Kidney epithelial cell (primary cell): ENCODE results near the gene PARP8. TPM values are rescaled to one million over a fixed set of nuclear protein-coding genes. Genes with fewer than 3 reads are reported as not detected.

Experiments used
- DNase-seq: peaks from one replicate; pipeline ENCODE4 v3.0.0-alpha.2; 2010; ENCODE audit warnings: low read depth
- H3K27me3 ChIP-seq: 2 replicates; pipeline ENCODE4 v1.6.0; 2011; ENCODE audit warnings: low read length; ENCODE audit not compliant: control insufficient read depth, insufficient read depth
- H3K36me3 ChIP-seq: 2 replicates; pipeline ENCODE4 v1.5.1; 2011; ENCODE audit warnings: low read length; ENCODE audit not compliant: control insufficient read depth, insufficient read depth
- H3K4me3 ChIP-seq: 2 replicates; pipeline ENCODE4 v1.5.1; 2011; ENCODE audit warnings: low read depth, mild to moderate bottlenecking, control low read depth, low read length
- total RNA-seq: library from RNA; depleted of rRNA; stranded (reverse); fragments of >200 nt; gene quantifications from 2 replicates; pipeline ENCODE4 v1.2.3, GENCODE V29; 2015
- TF ChIP-seq, protein P1 (sequence below): IDR thresholded peaks from 2 replicates; pipeline ENCODE4 v1.5.1; 2011; ENCODE audit warnings: mild to moderate bottlenecking, moderate library complexity, low read length, control low read depth, inconsistent platforms; ENCODE audit not compliant: insufficient read depth, poor library complexity, severe bottlenecking

PARP8 gene
- total RNA-seq, 1 donor from 2014 or later, result 29.7 TPM

- no peak overlapping the region for H3K4me3 ChIP-seq
- H3K27me3 ChIP-seq, result no peaks in the 10 kb centered on the region
- no peaks in the 10 kb centered on the region for H3K36me3 ChIP-seq
- TF ChIP-seq, protein P1, sequence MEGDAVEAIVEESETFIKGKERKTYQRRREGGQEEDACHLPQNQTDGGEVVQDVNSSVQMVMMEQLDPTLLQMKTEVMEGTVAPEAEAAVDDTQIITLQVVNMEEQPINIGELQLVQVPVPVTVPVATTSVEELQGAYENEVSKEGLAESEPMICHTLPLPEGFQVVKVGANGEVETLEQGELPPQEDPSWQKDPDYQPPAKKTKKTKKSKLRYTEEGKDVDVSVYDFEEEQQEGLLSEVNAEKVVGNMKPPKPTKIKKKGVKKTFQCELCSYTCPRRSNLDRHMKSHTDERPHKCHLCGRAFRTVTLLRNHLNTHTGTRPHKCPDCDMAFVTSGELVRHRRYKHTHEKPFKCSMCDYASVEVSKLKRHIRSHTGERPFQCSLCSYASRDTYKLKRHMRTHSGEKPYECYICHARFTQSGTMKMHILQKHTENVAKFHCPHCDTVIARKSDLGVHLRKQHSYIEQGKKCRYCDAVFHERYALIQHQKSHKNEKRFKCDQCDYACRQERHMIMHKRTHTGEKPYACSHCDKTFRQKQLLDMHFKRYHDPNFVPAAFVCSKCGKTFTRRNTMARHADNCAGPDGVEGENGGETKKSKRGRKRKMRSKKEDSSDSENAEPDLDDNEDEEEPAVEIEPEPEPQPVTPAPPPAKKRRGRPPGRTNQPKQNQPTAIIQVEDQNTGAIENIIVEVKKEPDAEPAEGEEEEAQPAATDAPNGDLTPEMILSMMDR, result no peak
- no peak for DNase-seq
Measured at GRCh38 chr5:50697739-50698138, 31.3 kb downstream of the PARP8 start.

DNA sequence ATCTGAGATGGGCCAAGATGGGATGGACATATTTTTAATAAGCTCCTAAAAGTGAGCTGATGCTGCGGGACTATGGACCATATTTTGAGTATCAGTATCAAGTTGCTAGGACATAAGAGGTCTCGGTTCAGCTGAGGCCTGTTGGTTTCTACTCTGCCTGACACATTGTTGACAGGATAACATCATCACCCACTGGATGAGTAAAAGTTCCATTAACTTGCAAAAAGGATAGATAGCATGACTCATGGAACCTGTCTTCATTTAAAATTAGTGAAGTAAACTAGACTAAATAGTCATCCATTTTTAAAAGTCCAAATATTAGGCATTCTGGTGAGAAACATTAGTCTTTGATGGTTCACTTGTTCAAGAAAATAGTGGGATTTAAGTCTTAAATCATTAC, 33.3 kb downstream of the PARP8 start:
- H3K4me3 ChIP-seq, result no peak overlapping the region

DNA sequence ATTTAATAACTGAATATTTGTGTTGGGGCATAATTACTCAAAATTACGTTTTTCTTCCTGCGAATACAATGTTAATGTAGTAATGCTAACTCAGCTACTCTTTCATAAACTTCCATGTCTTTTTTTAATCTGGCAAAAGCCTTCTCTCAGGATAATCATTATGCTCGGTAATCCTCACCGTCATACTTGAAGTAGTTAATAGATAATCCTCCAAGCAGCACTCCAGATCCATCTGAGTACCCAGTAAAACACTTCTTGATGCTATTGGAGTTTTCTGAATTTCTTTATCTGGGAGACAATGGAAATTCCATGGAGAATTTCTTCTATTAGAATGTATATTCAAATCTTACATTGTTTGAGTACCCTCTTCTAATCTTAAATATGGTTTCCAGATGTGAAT, 34.3 kb downstream of the PARP8 start:
- no peak for DNase-seq
- Histone ChIP-seq H3K27me3 (no peaks in the 10 kb centered on the region), H3K36me3 (no peaks in the 10 kb centered on the region), H3K4me3 (no peak overlapping the region)
- TF ChIP-seq, protein P1, result no peak

More for the DNA sequence above, 33.3 kb downstream of the PARP8 start:
- Histone ChIP-seq H3K36me3 (no peaks in the 10 kb centered on the region), H3K27me3 (no peaks in the 10 kb centered on the region)
- no peak for DNase-seq
- TF ChIP-seq, protein P1, result no peak

DNA sequence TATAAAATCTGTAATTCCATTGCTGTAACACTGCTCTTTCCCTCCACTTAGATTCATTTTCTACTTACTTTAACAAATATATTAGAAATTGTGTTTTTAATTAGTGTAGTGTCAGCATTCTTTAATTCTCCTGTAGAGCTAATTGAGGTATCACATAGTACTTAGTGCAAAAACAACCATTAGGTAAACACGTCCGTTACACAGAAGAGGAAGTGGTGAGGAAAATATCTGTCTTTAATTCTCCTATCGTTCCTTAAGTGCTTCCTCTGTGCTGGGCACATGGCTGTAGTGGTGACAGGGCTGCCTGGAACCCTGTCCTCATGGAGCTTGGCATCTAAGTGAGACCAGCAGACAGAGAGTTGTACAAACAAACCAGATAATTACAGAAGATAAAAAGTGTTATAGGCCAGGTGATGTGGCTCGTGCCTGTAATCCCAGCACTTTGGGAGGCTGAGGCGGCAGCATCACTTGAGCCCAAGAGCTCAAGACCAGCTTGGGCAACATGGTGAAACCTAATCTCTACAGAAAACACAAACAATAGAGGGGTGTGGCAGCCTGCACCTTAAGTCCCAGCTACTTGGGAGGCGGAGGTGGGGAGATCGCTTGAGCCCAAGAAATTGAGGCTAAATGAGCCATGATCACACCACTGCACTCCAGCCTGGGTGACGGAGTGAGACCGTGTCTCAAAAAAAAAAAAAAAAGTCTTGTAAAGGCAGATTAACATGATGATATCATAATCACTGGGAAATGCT, 36.4 kb downstream of the PARP8 start:
- TF ChIP-seq, protein P1, result no peak
- H3K4me3 ChIP-seq, result no peak overlapping the region
- no peaks in the 10 kb centered on the region for H3K27me3 ChIP-seq
- H3K36me3 ChIP-seq, result no peaks in the 10 kb centered on the region
- no peak for DNase-seq

DNA sequence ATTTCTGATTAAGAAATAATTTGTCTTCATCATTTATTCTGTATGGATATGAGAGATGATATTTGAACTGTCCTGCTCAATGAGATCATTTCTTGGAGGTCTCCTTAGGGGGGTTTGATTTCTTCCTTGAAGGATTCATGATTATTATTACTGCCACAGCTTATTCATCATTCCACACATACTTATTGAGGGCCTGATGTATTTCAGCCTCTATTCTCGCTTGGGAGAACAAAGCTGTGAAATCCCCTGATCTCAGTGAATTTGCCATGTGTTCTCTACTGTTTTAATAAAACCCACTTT, 36.9 kb downstream of the PARP8 start:
- Histone ChIP-seq H3K36me3 (no peaks in the 10 kb centered on the region), H3K4me3 (no peak overlapping the region), H3K27me3 (no peaks in the 10 kb centered on the region)
- DNase-seq, result no peak
- TF ChIP-seq, protein P1, result no peak

DNA sequence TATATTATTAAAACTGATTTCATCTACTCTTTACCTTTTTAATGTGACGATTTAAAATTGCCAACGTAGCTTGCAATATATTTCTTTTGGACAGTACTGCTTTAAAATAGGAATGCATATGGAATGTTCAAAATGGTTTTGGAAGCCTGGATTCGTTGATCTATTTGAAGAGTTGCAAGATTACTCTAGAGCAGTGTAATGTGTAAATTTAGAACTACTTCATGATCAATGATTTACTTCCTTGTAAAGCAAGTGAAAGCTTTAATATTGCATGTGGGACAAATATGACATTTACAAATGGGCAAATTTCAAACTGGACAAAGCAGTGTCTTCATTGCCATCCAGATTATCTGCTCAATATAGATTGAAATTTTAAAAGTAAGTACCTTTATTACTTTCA, 38.3 kb downstream of the PARP8 start:
- TF ChIP-seq, protein P1, result no peak
- no peaks in the 10 kb centered on the region for H3K27me3 ChIP-seq
- no peaks in the 10 kb centered on the region for H3K36me3 ChIP-seq
- H3K4me3 ChIP-seq, result no peak overlapping the region
- DNase-seq, result no peak
